Amniotic stem cell (primary cell): ENCODE results near the gene CARS1.

ENCODE experiments used
- DNase-seq: peaks from one replicate; lab custom pipeline; 2025; lab: John Stamatoyannopoulos, UW

The CARS1 gene

DNA sequence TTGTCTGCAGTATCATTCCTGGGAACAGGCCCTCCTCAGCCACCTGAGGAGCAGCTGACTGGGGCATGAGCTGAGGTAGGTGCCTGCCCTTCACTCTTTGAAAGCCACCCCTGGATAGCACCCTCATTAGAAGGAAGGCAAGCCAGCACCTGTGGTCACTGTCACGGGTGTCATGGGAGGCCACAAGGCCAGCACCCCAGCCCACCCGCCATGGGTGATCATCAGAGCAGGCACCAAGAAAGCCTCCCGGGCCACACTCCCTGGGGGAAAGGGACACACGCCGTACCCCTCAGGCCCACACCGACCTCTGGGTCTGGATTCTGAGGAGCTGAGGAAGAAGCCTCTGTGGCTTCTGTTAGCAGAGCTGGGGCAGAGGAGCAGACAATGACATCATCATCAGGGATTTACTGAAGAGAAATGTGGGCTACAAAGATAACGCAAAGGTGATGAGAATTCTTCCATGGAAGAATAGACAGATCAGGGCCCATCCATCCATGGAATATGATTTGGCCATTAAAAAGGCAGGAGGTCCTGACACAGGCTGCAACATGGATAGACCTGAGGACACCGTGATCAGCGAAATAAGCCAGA is 48.4 kb downstream of the CARS1 start:
- DNase-seq = no peak

DNA sequence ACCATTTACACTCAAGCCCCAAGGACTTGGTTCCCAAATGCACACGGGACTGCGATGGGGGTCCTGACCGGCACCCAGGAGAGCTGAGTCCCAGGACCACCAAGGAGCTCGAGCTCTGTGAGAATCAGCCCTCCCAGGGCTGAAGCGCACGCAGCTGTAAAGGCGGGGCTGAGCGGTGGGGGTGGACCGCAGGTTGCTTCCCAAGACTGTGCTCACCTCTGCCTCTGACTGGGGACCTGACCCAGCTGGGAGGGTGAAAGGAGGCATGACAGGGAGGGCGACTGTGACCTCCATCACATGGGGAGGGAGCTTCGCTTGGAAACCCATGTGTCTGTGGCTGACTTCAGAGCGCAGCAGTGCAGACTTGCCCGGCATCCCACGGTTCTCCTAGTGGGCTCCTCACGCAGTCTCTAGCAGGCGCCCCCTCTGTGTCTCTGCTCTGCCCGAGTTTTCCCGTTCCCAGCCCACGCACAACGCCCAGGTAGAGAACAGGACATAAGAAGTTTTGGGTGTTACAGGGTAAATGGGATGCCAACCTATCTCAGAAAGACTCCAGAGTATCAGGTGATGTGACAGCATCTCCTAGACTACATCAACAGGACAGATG is 49.7 kb downstream of the CARS1 start:
- DNase-seq = no peak

DNA sequence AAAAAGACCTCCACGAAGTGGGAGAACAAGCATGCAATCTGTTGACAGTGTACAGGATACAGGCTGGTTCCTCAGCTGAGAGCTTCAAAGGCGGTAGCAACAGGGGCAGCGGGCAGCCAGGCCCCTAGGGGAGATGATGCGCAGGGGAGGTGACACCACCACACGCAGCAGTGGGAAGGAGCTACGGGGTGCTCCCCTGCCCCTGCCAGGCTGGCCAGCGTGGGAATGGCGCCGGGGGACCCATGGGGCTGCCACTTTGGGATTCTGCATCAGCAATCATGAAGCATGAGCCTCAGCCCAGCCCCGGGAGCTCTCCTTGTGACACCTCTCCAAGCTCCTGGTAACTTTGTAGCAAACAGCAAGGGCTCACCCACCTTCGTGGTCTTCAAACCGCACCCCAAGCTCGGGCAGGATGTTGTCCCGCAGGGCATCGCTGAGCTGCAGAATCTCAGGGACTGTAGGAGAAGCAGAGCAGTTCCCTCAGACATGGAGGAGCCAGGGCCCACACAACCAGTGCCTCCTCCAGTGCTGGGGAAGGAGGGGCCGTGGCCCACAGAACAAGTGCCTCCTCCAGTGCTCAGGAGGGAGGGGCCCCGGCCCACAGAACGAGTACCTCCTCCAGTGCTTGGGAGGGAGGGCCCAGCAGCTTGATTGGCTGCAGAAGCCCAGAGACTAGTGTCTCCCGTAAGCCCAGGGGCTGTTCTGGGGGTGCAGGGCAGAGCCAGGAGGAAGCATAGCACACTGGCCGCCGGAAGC is 50.5 kb downstream of the CARS1 start:
- DNase-seq = no peak

DNA sequence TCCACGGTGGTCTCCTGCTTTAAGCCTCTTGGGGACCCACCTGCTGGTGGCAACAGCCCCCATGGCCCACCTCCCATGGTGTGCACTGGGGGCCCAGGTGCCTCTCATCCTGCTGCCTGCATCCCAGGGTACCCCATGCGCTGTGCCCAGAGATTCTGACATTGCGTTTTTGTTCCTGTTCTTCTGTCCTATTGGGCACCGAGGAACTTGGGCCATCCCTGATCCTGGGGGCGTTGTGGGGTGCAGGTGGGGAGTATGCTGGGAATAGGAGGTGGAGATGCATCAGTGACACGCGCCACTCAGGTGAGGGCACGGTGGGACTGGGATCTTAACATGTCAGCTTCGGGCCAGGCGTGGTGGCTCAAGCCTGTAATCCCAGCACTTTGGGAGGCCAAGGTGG is 52.7 kb downstream of the CARS1 start:
- DNase-seq = no peak

DNA sequence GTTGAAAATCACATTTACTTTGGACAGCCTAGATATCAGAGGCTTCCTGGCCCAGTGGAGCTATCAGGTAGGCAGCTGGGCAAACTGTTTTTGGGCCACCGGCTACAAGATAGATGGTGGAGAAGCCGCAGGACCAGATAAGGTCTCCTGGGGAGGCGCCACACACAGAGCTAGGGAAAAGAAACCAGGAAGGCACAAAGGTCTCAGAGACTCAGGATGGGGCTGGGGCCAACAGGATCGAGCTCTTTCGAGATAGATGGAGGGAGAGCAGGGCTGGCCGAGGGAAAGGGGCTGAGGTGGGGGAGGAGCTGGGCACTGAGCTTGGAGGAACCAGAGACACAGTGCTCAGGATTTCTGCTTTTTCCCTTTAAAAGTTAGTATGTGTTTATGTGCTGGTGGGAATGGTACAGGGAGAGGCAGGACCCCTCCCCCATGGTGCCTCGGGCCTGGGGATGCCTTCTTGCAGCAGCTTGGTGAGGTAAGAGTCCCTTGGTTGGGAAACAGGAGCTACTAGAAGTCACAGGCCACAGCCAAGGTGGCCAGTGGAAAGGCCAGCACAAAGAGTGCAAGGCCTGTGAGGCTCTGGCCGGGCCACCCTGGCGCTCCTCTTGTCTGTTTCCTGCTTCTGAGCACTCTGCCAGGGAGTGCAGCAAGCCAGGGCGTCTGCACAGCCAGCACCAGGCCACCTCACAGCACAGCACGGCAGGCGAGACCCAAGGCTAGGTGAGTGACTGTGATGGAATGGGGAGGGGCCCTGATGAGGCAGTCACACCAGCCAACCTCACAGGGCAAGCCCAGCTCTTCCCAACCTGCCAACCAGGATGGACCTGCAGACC is 53.6 kb downstream of the CARS1 start:
- DNase-seq = no peak

DNA sequence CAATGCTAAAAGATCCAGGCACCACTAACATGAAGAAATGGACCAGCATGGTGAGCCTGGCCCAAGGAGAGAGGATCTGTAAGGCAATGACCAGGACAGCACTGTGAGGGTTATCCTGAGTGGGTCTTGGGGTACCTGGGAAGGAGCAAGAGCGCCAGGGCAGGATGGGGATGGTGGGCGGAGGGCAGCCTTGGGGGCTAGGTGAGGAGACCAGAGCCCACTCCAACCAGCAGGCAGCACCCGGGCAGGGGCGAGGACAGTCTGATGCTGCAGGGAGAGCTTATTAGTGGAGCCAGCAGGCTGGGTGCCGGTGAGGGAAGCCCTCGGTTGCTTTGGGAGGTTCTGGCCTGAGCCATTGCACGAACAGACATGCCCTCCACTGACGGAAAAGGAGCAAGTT is 54.4 kb downstream of the CARS1 start:
- DNase-seq = no peak

DNA sequence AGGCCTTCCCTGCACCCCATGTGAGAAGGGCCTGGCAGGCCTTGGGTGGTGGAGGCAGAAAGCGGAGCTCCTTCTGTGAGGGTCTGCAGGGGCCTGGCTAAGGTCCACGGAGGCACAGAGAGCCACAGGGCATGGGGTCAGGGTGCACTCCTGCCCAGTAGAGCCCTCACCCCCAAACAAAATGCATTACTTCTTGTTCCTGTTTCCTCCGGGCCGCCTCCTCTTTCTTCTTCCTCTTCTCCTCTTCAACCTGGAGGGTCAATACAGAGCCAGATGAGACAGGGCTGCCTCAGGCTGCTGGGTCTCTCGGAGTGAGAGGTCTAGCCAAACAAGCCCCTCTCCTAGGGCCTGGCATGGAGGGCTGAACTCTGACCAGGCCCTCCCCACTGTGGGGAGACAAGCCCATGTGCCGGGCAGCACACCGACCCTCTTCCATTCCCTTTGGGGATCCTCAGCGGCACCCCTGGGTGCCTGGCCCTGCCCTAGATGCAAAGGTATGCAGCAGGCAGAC is 54.8 kb downstream of the CARS1 start:
- no peak for DNase-seq

DNA sequence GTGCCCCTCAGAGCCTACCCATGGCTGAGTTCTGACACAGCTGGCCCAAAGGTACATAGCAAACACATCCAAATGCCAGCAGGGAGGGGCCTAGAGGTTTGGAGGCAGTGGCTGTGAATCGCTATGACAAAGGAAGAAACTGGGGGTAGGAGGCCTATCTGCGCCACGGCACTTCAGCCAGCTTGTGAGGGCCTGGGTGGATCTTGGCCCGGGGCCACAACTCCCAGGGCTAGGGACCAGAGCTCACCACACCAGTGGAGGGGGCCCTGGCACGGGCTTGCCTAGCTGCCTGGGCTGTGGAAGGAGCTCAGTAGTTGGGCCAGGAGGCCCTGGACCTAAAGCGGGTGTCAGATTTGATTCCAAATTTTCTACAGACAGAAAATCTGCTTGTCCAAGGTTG is 55.7 kb downstream of the CARS1 start:
- no peak for DNase-seq

DNA sequence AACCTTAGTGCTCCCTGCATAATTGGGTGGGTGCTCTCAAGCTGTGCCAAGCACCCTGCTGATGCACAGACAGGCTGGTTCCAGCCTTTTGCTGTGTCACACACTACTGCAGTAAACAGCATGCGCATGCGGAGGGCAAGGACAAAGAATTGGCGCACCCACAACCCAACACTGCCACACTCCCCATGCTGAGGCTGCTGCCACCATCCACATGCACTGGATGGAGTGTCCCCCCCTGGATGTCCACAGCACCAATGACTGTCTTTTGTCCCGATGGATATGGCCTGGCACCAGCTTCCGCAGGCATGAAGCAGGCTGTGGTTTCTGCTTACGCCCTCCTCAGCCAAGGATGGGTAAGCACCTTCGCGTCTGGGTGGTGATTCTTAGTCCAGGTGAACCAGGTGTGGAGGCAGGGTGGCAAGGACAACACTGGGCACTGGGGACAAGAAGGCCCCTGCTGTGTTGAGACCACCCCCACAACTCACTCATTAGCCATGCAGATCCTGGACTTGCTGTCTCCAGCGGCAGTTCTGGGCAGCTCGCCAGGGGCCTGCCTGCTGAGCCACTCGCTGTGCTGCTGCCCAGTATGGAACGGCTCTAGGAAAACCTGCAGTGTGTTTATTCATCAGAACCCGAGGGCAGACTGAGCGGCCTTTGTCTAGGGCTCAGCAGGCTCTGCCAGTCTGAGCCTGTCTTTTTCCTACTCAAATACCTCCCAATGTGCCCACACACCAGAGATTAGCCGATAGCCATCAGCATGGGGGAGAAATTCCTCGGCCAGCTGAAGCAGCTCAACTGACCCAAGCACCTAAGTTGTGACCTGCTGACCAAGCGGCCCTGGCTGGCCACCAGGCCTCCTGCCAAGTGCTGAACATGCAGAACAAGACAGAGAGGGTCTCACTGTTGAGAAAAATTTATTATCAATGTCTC is 56.9 kb downstream of the CARS1 start:
- DNase-seq = no peak

DNA sequence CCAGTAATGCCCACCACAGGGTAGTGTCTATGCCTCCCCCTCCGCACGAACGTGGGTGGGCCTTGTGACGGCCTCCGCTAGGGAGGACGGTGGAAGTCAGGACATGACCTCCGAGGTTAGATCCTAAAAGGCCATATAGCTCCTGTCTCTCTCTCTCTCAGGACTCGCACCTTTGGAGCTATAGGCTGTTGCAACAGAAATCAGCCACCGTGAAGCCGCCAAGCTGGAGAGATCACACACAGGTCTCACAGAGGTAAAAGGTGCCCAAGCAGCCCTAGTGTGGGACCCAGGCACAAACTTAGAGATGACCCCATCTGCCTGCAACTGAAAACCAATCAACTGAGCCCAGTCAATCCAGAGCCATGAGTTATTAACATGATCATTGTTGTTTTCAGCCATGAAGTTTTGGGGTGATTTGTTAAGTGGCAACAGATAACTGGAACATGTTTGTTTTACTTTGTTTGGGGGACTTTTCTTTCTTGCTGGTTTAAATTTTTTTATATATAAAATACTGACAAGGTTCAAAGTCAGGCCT is 57.7 kb downstream of the CARS1 start:
- no peak for DNase-seq

DNA sequence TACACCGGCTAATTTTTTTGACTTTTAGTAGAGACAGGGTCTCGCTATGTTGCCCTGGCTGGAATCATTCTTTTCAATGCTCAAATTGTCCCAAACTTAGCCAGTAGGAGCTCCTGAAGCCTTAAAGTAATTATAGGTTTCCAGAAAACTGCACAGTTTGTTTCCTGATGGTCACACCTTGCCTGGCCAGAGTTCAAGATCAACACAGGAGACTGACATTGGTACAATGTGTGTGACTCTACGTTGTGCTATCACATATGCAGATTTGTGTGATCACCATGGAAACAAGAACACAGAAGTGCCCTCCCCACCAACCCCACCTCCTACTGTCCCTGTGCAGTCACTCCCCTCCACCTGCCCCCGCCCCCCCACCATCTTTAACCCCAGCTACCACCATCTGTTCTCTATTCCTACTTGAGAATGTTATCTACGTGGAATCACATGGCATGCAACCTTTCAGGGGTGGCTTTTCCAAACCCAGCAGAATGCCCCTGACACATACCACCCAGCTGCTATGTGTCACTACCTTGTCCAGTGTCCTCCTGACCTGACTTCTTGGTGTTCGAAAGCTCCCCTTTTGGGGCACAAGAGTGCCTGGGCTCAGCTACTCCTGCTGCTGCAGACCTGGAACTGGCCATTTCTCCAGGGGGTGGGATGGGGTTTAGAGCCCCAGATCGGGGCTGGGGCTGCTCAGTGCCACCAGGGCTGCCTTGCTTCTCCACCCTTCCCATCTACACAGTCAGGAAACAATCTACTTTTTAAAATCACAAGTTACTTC is 59.0 kb downstream of the CARS1 start:
- DNase-seq = no peak

DNA sequence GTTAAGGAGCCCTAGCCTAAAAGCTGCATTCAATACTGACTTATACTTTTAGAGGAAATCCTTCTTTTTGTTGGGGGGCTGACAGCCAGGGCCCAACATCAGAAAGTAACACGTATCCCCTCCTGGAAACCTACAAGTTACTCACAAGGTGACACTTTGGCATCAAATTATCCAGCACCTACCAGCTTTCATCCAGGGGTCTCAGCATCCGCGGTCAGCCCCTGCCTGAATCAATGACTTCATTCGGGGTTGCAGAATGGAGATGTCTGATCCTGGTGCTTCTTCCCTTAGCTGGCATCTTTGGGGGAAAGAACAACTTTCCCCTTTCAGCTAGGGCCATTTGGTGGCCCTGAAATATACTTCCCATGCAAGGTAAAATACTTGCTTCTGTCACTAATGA is 59.8 kb downstream of the CARS1 start:
- no peak for DNase-seq

DNA sequence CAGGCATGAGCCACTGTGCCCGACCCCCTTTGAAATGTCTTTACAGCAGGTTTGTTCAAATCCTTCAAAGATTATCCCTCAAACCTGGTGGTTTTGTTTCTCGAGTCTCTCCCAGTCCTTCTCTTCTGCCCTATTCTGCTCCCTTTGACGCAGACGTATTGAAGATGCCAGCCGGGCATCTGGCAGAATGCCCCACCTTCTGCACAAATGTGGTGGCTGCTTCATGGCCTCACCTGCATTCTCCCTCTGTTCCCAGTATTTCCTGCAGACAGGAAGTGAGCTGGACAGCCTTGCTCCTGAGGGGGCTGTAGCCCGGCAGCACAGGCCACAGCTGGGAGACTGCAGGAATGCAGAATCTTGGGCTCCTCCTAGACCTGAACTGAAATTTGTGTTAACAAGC is 60.2 kb downstream of the CARS1 start:
- DNase-seq = no peak

DNA sequence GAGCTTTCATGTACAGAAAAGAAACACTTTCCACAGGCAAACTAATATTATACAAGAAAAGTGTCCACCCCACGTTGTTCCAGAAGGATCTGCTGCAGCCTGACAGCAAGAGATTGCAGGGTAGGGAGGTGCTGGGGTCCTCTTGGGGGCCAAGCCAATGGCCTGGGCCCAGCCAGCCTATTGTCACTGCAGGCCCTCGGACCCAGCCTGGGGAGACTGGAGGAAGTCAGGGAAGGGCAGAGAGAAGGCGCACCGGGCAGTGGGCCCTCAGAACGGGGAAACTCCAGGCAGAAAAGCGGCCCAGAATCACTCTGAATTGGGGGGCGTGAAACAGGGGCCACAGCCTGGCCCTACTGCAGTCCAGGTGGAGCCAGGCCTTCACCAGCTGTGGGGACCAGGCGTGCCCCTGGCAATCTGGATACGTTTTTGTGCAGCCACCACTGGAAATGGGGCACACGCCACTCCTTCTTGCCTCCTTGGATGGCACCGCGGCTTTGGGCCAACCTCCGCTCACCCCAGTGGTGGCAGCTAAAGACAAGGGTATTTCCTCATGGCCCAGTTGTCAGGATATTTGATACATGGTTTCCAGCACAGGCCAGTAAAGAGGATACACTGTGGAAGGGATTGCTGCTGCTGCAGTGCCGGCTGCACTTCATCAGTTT is 61.2 kb downstream of the CARS1 start:
- DNase-seq = no peak

DNA sequence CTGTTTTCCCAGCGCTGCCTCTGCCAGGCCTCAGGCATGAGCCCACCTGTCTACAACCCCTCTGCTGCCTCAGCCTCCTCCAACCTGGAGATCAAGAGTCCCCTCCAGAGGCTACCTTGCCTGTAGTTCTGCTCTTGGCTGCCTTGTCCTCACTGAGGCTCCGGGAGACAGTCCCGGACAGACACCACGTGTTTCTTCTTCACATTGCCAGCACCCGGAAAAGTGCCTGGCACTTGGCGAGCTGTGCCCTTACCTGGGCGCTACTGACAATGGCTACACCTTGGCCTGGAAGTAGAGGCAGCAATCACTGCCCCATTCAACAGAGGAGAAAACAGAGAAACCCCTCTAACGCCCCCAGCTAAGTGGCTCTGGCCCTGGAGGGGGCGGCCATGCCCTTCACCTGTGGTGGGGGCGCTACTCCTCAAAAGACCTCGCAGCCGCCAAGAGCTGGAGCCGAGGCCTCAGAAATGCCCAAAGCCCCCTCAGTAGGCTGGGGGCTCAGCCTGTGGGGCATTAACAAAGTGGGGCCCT is 62.1 kb downstream of the CARS1 start:
- DNase-seq = no peak

DNA sequence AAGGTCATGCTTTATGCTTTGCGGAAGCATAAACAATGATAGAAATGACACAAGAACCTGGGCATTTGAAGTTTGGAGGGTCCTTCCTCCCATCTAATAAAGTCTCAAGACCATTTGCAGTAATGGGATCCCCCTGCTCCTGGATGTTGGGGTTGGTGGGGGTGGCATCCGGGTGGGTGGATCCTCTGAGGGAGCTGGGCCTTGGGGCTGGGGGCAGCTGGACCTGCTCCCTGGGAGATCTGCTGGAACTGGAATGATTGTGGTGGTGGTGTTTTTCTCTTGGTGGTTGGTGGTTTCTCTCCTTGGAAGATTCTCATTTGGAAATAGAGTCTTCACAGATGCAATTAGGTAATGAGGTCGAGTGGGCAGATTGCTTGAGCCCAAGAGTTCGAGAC is 62.9 kb downstream of the CARS1 start:
- no peak for DNase-seq

DNA sequence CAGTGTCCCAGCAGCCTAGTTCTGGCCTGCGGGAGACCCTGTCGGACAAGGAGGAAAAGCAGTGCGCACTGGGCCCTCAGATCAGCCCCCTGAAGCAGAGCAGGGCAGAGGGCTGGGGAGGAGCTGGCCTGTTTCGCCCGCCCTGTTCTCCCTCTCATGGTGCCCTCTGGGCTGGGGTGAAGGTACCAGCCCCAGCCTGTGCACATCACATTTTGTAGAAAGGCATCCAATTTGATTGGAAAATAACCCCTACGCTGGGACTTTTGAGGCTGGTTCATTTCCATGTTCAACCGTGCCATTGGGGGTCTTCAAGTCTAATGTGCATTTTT is 64.3 kb downstream of the CARS1 start:
- no peak for DNase-seq

DNA sequence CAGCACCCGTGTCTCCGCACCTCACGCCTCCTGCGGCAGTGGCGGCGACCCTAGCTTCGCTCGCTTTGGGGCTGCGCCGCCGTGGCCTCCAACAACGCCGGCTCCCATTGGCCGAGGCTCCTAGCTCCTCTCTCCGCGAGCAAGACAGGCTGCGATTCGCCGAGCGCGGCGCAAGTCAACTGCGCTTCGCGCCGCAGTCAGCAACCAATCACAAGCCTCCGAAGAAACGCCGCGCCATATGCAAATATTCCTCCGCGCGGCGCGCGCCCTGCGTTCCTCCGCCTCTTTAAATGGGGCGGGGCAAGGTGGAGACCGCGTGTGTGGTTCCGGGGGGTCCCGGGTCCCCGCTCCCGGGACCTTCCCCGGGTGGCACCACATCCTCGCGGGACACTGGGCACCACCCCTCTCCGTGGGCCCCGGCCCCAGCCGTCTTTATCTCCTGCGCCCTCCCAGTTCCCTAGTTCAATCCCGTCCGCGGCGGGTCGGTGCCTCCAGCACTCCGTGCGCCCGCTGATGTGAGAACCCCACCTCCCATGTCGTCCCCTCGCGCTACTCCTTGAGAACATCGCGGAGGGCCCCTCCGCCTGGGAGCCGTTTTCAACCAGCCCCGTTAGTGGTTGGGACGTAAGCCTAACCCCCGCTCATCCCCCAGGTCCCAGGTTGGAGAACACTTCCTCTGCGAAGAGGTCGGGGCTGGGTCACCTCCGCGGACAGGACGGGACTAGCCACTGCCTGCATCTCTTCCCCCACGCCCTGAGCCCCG is 64.8 kb downstream of the CARS1 start, which contains the start of gene NAP1L4:
Gene NAP1L4, minus strand, starts transcription at position 96 of the 763 bp plus-strand sequence. CDS start 13,109 bp downstream, outside the sequence.
- DNase-seq = peak; percentile 90
